GM19328 (cell line): Measurements from ENCODE around the gene DAP3.
"Not testable (repeated sequence)": the region's sequence is repeated elsewhere in the genome, so short reads cannot be mapped to it uniquely, and the experiment has no call there.

ENCODE experiments used
- ATAC-seq: cut with Tn5 transposase; IDR thresholded peaks from one replicate; pipeline ENCODE4 v1.9.1; 2021; ENCODE audit warnings: mild to moderate bottlenecking, moderate library complexity; ENCODE audit not compliant: unreplicated experiment

Gene DAP3

DNA sequence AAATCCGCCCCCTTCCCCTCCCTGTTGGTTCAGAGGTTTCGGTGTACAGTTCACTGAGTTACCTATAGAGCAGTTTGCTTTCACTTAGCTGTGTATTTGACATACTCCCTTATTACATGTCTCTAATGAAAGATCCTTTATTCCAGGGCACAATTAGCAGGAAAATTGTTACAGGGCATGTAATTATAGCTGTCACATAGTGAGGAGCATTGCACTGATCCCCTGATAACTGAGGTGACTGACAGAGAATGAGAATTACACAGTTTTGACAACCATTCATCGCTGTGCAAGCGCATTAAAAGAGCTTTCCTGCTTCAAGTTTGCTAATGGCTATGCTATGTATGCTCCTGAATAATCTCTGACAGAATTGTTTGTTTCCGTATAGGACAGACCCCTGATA, 26.9 kb downstream of the DAP3 start:
- ATAC-seq: no peak

DNA sequence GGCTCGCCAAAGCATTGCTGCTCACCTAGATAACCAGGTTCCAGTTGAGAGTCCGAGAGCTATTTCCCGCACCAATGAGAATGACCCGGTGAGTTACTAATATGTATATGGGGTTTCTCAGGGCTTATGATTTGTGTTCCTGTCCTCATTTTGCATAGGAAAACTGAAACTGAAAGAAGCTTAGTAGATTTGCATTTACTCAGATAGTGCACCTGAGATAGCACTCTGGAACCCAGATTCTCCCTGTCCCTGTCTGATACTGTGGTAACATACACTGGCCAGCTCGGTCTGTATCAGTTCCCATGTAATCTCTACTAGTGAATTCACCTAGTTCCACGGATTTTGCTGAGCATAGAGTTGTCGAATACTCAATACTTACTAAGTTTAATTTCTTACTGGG, 28.1 kb downstream of the DAP3 start:
- no peak for ATAC-seq

DNA sequence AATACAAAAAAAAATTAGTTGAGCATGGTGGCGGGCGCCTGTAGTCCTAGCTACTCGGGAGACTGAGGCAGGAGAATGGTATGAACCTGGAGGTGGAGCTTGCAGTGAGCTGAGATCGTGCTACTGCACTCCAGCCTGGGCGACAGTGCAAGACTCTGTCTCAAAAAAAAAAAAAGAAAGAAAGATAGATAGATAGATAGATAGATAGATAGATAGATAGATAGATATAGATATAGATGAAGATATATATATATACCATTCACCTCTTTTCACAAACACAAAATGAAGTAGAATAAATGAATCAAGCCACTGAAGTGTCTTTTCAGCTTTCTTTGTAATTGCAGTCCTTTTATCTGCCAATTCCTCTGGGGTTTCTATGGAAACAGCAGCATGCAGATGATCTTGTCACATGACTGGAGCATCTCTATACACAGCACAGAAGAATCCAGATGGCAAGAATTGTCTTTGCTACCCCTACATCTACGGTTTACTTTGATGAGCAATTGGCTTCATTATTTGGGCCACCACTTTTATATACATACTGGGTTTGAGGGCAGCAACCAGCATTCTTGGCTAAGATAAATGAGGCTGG, 29.7 kb downstream of the DAP3 start:
- not testable (repeated sequence) for ATAC-seq

DNA sequence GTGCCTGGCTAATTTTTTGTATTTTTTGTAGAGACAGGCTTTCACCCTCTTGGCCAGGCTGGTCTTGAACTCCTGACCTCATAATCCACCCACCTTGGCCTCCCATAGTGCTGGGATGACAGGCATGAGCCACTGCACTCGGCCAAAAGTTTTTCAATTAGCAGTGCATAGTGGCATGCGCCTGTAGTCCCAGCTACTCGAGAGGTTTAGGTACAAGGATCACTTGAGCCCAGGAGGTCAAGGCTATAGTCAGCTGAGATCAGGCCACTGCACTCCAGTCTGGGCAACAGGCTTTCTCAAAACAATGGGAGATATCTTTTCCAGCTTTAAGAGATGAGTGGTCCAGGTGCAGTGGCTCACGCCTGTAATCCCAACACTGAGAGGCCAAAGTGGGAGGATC, 30.8 kb downstream of the DAP3 start:
- no peak for ATAC-seq

DNA sequence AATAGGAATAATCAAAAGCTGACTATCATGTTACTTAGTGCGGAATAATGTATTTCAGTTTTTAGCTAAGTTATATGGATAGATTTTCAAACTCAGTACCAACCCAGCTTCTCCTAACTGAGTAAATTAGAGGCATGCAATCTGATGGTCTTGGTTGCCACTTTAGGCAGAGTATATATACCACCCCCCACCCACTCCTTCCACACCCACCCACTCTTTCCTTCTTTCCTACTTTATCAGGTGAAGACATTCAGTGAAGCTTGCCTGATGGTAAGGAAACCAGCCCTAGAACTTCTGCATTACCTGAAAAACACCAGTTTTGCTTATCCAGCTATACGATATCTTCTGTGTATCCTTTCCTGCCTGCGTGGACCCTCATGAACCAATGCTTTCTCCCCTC, 36.3 kb downstream of the DAP3 start:
- ATAC-seq: no peak

DNA sequence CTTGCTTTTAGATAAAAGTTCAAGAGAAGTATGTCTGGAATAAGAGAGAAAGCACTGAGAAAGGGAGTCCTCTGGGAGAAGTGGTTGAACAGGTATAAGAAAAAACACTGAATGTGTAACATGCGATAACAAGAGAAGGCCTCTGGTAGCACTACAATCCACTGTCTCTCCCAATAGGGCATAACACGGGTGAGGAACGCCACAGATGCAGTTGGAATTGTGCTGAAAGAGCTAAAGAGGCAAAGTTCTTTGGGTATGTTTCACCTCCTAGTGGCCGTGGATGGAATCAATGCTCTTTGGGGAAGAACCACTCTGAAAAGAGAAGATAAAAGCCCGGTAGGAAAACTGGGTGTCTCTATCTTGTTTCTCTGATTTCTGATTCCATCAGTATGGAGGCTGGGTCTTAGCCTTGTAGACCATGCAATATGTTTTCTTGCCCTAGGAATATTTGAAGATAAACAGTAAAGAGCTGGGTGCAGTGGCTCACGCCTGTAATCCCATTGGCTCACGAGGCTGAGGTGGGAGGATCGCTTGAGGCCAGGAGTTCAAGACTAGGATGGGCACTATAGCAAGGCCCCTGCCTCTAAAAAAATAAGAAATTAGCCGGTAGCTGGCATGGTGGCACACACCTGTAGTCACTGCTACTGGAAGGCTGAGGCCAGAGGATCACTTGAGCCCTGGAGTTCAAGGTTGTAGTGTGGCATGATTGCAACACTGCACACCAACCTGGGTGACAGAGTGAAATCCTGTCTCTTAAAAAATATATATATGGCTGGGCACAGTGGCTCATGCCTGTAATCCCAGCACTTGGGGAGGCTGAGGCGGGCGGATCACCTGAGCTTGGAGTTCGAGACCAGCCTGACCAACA, 40.4 kb downstream of the DAP3 start:
- no peak for ATAC-seq

DNA sequence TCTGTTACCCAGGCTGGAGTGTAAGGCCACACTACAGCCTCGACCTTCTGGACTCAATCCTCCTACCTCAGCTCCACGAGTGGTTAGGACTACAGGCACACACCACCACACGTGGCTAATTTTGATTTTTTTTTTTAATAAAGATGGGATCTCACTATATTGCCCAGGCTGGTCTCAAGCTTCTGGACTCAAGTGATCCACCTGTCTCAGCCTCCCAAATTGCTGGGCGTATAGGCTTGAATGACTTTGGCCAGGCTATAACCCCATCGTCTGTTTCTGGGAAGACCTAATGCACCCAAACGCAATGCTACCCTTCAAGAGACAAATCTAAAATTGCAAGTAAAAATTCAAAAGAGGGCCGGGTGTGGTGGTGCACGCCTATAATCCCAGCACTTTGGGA, 52.1 kb downstream of the DAP3 start:
- ATAC-seq: no peak

DNA sequence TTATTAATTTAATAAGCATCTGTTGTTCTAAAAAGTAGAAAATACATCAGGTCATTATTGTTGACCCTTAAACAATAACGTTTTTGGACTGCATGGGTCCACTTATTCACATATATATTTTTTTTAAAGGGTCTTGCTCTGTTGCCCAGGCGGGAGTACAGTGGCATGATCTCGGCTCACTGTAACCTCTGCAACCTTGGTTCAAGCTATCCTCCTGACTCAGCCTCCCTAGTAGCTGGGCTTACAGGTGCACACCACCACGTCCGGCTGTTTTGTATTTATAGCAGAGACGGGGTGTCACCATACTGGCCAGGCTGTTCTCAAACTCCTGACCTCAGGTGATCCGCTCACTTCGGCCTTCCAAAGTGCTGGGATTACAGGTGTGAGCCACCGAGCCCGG, 53.0 kb downstream of the DAP3 start:
- ATAC-seq: no peak

DNA sequence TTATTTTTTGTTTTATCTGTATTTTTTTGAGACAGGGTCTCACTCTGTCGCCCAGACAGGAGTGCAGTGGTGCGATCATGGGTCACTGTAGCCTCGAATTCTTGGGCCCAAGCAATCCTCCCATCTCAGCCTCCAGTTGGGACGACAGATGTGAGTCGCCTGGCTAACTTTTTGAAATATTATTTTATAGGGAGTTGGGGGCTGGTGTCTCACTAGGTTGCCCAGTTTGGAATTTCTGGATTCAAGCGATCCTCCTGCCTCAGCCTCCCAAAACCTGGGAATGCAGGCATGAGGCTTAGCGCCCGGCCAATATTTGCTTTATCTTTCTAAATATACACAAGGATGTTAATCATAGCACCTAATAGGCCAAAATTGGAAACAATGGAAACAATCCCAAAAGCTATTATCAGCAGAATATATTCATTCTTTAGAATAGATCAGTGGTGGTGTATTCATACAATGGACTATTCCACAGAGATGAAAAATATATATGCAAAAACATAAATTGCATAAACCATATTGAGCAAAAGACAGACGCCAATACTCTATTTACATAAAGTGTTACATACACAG, 55.9 kb downstream of the DAP3 start:
- no peak for ATAC-seq

DNA sequence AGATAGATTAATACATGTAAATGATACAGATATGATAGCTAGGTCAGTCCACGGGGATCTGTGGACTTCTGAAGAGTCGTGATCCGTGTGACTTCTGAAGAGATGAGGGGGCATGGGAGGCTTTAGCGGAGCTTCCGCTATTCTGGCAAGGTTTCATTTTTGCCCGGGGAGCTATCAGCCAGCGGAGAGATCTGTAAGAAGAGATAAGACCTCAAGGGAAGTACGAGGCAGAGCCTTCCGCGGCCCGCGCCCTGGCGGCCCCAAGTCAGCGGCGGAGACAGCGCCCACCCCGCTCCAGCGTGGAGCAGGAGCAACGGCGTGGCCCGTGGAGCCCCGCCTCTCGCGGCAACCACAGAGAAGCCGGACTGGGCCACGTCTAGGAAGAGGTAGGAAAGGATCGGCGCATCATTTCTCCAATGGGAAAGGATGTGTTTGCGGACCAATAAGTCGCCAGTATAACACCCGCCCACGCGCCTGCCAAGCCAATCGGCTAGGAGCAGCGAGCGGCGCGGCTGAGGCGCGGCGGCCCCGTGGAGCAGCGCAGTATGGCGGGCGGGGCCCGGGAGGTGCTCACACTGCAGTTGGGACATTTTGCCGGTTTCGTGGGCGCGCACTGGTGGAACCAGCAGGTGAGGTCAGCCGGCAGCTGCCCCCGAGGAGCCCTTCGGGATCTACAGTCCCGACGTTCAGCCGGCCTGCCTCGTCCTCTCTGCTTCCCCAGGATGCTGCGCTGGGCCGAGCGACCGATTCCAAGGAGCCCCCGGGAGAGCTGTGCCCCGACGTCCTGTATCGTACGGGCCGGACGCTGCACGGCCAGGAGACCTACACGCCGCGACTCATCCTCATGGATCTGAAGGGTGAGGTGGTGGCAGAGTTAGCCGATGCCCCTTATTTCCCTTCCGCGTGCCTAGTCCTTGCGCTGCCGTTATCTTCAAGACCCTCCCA, 56.7 kb downstream of the DAP3 start:
- peak; percentile 90 for ATAC-seq

DNA sequence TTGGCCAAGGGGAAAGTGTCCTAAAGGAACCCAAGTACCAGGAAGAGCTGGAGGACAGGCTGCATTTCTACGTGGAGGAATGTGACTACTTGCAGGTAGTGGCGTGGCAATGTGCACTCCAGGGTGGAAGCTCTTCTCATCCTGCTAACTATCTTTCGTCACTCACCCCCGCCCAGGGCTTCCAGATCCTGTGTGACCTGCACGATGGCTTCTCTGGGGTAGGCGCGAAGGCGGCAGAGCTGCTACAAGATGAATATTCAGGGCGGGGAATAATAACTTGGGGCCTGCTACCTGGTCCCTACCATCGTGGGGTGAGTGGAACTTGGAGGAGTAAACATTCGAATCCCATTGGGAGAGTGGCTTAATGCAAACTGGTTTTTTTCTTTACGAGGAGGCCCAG, 58.7 kb downstream of the DAP3 start:
- not testable (repeated sequence) for ATAC-seq

DNA sequence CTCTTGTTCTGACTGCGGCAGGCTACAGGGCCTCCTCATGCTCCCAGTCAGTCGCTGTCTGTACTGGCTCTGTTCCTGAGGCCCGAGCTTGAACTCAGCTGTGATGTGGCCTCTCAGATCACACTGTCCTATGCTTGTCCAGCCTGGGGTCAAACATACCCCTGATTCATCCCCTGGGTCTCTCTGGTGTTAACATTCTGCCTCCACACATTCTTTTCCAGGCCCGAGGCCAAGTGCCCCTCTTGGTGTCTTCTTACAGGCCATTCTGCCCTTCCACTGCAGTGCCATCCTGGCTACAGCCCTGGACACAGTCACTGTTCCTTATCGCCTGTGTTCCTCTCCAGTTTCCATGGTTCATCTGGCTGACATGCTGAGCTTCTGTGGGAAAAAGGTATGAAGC, 59.2 kb downstream of the DAP3 start:
- ATAC-seq: not testable (repeated sequence)

DNA sequence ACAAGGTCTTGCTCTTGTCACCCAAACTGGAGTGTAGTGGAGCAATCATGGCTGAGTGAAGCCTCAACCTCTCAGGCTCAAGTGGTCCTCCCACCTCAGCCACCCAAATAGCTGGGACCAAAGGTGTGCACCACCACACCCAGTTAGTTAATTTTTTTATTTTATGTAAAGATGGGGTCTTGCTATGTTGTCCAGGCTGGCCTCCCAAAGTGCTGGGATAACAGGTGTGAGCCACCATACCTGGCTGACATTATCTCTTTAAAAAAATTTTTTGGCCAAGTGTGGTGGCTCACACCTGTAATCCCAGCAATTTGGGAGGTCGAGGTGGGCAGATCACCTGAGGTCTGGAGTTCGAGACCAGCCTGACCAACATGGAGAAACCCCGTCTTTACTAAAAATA, 70.1 kb downstream of the DAP3 start:
- ATAC-seq: not testable (repeated sequence)

DNA sequence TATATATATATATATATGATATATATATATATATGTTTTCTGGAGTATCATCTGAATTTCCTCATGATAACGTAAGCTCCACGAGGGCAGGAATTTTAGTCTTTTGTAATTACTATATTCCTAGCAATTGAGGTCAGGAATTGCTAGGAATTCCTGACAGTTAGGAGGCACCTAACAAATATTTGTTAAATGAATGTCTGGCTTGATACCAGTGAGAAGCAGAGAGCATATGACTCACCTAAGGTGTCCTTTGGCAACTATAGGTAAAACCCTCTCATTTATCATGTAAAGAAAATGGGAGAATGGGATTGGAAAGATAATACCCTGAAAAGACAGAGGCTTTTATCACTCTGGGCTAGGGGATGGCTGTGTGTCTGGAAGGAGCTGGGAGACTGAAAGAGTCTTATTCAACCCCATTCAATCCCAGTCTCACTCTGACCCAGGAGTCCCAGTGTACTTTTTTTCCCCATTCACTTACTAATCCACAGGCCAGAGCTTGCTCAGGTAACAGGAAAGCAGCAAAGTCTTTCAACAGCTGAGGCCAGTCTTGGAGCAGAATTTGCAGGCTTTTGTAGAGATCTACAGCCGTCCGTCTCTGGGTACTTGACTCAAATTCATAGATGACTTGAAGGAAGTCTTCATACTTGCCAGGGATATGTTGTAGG, 71.2 kb downstream of the DAP3 start:
- no peak for ATAC-seq

DNA sequence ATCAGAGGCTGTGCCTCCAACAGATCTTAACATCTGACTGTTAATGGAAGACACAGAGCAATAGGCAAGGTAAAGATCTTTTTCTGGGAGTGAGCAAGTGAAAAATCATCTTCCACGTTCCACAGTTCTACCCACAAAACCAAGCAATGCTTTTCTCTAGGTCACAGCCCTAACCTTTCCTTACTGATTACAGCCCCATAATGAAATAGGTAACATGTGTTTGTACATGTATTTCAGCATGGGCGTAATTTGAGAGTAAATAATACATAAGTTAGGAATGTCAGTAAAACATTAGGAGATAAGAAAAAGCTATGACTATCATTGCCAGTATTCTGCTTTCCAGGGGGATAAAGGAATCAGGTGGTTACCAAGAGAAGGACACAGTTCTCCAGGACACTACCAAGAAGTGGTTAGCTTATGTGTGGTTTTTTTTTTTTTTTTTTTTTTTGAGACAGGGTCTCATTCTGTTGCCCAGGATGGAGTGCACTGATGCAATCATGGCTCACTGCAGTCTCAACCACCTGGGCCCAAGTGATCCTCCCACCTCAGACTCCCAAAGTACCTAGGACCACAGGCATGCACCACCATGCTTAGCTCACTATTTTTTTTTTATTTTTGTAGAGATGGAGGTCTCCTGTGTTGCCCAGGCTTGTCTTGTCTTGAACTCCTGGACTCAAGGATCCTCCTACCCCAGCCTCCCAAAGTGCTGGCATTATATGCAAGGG, 72.0 kb downstream of the DAP3 start:
- ATAC-seq: no peak

DNA sequence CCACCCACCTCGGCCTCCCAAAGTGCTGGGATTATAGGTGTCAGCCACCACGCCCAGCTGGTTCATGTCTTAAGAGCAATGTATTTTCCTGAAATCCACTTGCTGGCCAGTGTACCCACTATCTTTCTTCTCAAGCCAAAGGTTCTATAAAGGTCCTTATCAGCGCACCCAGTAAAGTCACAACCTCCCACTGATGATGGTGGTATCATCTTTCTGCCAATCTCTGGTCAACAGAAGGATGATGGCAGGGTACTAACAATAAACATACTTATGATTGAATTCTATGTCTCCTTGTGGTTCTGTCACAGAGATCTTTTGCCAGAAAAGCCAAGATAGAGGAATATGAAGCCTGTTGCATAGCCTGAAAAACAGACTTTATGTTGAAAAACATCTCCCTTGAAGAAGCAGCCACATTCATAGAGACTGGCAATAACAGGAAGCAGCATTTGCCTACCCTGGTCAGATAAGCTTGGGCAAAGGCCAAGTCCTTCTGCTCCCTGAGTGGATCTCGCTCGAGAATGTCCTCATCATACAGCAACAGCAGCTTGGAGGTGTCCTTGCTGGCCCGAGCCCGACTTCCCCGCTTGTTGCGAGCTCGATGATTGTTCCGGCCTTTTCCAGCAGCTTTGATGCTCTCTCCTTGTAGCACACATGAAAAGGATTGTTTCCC, 73.0 kb downstream of the DAP3 start:
- ATAC-seq: no peak

DNA sequence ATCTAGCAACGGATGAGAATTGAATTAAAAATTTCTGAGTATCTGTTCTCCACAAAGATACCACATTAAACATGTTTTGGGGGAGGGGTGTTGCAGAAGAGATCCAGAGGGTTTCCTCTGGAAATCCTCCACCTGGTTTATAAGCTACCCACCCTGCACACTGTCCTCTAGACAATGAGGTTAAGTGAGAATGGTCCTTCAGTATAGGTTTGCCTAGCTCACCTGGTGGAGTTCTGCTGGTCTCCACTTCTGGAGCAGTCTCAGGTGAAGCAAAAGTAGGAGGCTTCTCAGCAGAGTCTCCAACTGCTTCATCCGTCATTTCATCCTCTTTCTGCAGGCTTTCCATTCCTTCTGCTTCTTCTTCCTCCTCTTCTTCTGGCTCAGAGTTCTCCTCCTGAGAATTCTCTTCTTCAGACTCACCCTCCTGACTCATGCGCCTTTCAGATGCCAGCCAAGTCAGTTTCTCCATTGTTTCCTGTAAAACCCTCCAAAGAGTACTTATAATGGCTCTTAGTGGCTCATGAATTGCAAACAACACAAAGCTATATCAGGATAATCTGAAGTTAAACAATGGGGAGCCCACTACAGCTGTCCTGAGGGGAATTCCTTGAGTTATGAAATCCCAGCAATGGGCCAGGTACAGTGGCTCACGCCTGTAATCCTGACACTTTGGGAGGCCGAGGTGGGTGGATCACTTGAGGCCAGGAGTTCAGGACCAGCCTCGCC, 74.4 kb downstream of the DAP3 start:
- not testable (repeated sequence) for ATAC-seq

DNA sequence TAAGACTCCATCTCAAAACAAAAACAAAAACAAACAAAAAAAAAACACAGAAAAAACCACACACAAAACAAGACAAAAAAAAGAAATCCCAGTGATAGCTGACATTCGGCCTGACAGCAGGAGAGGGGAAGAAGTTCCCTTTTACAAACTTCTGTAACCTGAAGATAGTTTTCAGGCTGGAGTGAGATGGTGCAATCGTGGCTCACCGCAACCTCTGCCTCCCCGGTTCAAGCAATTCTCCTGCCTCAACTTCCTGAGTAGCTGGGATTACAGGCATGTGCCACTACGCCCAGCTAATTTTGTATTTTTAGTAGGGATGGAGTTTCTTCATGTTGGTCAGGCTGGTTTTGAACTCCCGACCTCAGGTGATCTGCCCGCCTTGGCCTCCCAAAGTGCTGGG, 75.1 kb downstream of the DAP3 start:
- not testable (repeated sequence) for ATAC-seq
